HEK293T (cell line): ENCODE results near the gene TFF1.

Experiments used
- CTCF ChIA-PET: fragments of 350-600 bp; formaldehyde crosslinking; extraction: SDS; loops from one replicate; lab custom pipeline; 2021; ENCODE audit warnings: antibody characterized with exemption, inconsistent platforms; lab: Yijun Ruan, JAX
- POLR2A ChIA-PET: fragments of 350-600 bp; formaldehyde crosslinking; extraction: SDS; loops from one replicate; lab custom pipeline; 2020; ENCODE audit warnings: antibody characterized with exemption, inconsistent platforms; lab: Yijun Ruan, JAX
- DNase-seq: peaks from one replicate; pipeline ENCODE4 v3.0.0; 2012; ENCODE audit warnings: mixed read lengths; ENCODE audit errors: extremely low spot score
- ARNT ChIP-seq: fragments of 450-650 bp; IDR thresholded peaks from 2 replicates; pipeline ENCODE4 v1.6.1; 2017; ENCODE audit warnings: mild to moderate bottlenecking
- BHLHE40 ChIP-seq: fragments of 450-650 bp; IDR thresholded peaks from 2 replicates; pipeline ENCODE4 v1.6.1; 2016; ENCODE audit warnings: mild to moderate bottlenecking, moderate library complexity, borderline replicate concordance
- CTBP1 ChIP-seq: fragments of 450-650 bp; IDR thresholded peaks from 2 replicates; pipeline ENCODE4 v1.6.1; 2016; ENCODE audit warnings: borderline replicate concordance
- ELF4 ChIP-seq: fragments of 450-650 bp; IDR thresholded peaks from 2 replicates; pipeline ENCODE4 v1.6.1; 2017; ENCODE audit warnings: antibody characterized with exemption
- FOXA1 ChIP-seq: fragments of 450-650 bp; IDR thresholded peaks from 2 replicates; pipeline ENCODE4 v1.6.1; 2016; ENCODE audit warnings: mild to moderate bottlenecking
- FOXK2 ChIP-seq: fragments of 450-650 bp; IDR thresholded peaks from 2 replicates; pipeline ENCODE4 v1.6.1; 2016; ENCODE audit warnings: mild to moderate bottlenecking
- FOXM1 ChIP-seq: fragments of 450-650 bp; IDR thresholded peaks from 2 replicates; pipeline ENCODE4 v1.6.1; 2017; ENCODE audit warnings: mild to moderate bottlenecking, borderline replicate concordance
- HDGF ChIP-seq: fragments of 450-650 bp; IDR thresholded peaks from 2 replicates; pipeline ENCODE4 v1.6.1; 2017; ENCODE audit warnings: antibody characterized with exemption, borderline replicate concordance
- L3MBTL2 ChIP-seq: fragments of 450-650 bp; conservative IDR thresholded peaks from 2 replicates; pipeline ENCODE4 v1.6.1; 2016; ENCODE audit warnings: mild to moderate bottlenecking
- LEF1 ChIP-seq: fragments of 450-650 bp; IDR thresholded peaks from 2 replicates; pipeline ENCODE4 v1.6.1; 2017; ENCODE audit warnings: mild to moderate bottlenecking, borderline replicate concordance
- NFRKB ChIP-seq: fragments of 450-650 bp; IDR thresholded peaks from 2 replicates; pipeline ENCODE4 v1.6.1; 2016; ENCODE audit warnings: mild to moderate bottlenecking, moderate library complexity
- SP1 ChIP-seq: fragments of 450-650 bp; IDR thresholded peaks from 2 replicates; pipeline ENCODE4 v1.6.1; 2017
- SUZ12 ChIP-seq: fragments of 450-650 bp; IDR thresholded peaks from 2 replicates; pipeline ENCODE4 v1.6.1; 2016; ENCODE audit warnings: mild to moderate bottlenecking
- TARDBP ChIP-seq: fragments of 450-650 bp; IDR thresholded peaks from 2 replicates; pipeline ENCODE4 v1.6.1; 2016
- ZNF384 ChIP-seq: fragments of 450-650 bp; IDR thresholded peaks from 2 replicates; pipeline ENCODE4 v1.6.1; 2016
- TF ChIP-seq, protein P1 (sequence below): fragments of 450-650 bp; IDR thresholded peaks from 2 replicates; pipeline ENCODE4 v1.6.1; 2016

The TFF1 gene

DNA sequence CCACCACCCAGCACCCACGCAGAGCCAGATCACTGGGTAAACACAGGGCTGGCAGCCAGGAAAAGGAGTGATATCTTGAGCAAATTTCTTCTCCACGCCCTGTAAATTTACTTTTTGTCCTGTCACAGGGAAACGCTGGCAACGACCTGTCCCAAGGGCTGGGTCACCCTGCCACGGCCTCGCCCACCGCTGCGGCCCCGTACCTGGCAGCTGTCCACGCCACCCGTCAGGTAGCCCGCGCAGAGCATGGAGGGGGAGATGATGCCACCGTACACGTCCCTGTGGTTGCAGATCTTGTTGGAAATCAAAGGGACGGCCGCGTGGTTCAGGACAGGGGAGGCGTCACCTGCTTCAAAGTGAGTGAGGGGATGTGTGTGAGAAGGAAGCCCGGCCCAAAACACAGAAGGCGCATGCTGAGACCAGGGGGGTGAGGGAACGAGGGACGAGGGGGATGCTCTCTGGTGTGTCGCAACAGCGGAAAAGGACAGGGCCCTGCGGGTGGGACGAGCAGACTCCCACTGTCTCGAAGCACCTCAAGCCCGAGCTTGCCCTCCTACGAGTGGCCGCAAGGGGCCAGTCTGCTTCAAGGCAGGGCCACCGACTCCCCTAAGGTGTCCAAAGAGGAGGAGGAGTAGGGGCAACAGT, 10.1 kb upstream of the TFF1 start:
- ChIA-PET CTCF (no interaction called here), POLR2A (no interaction called here)
- no peak for DNase-seq
- TF ChIP-seq FOXM1 (no peak), SUZ12 (no peak), ELF4 (no peak), CTBP1 (no peak), ZNF384 (no peak), LEF1 (no peak), TARDBP (no peak), L3MBTL2 (no peak), SP1 (no peak), ARNT (no peak), HDGF (no peak), FOXA1 (no peak), FOXK2 (no peak), BHLHE40 (no peak)
- TF ChIP-seq, protein P1, sequence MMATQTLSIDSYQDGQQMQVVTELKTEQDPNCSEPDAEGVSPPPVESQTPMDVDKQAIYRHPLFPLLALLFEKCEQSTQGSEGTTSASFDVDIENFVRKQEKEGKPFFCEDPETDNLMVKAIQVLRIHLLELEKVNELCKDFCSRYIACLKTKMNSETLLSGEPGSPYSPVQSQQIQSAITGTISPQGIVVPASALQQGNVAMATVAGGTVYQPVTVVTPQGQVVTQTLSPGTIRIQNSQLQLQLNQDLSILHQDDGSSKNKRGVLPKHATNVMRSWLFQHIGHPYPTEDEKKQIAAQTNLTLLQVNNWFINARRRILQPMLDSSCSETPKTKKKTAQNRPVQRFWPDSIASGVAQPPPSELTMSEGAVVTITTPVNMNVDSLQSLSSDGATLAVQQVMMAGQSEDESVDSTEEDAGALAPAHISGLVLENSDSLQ = no peak

DNA sequence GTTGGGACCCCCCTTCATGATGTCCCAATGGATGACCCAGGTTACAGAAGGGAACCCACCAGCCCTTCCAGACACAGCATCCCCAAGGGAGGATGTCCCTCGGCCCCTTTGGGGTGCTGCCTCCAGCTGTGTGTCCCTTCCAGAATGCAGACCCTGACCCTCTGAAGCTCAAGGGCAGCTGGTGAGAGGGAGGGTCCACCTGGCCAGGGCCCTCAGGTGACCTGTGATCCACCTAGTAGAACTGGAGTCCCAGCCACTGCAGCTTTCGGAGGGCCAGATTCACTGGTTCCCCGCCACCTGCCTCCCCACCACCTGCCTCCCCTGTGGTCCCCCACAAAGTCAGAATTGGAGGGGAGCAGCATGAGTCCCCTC, 9.6 kb upstream of the TFF1 start:
- CTCF ChIA-PET = no interaction called here
- TF ChIP-seq FOXA1 (no peak), SUZ12 (no peak), SP1 (no peak), LEF1 (no peak), FOXM1 (no peak), ZNF384 (no peak), CTBP1 (no peak), ELF4 (no peak), FOXK2 (no peak), NFRKB (no peak), HDGF (no peak), BHLHE40 (no peak)
- TF ChIP-seq, protein P1 = no peak
- DNase-seq = no peak
- POLR2A ChIA-PET = no interaction called here

DNA sequence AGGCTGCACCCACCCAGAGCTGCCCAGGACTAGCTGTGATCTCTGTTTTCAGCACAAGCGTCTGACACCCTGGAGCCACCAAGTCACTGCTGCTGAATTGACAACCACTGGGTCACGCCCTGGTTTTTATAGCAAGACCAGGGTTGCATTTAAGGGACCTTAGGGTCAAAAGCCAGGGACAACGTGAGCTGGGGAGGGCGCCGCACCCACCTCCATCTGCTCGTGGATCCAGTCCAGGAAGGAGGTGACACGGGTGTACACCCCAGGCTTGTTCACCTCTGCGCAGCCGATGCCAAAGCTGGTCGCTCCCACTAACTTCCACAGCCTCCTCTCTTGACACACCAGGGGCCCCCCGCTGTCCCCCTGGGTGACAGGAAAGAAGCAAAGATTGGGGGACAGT, 9.2 kb upstream of the TFF1 start:
- no peak for DNase-seq
- TF ChIP-seq CTBP1 (no peak), NFRKB (no peak), TARDBP (no peak), FOXA1 (no peak)
- POLR2A ChIA-PET = no interaction called here
- CTCF ChIA-PET = no interaction called here

DNA sequence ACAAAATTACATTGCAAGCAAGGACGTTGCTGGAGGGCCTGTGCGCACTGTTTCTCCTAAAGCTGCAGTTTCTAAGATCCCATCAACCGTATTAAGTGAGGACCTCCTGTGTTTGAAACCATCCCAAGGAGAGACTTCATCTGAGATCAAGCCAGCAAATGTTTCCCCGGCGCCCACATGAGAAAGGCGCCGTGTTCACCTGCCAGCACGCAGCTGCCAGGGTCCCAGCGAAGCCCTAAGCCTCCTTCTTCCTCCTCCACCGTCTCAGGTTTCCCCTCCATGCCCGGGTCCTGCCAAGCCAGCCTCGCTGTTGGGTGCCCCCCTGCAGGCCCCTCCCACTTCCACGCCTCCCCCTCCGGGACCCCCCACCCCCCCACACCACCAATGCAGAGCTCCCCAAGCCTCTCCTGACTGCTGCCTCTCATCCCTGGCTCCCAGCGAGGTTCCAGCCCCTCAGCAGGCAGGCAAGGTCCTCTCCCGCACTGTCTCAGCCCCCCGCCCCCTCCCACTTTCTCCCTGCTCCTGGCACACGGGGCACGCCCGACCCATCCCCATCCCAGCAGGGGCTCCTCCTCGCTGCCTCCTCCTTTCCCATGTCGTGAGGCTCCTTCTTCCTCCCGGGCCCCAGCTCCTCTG, 8.6 kb upstream of the TFF1 start:
- DNase-seq = no peak
- ChIA-PET POLR2A (no interaction called here), CTCF (no interaction called here)
- TF ChIP-seq FOXK2 = no peak
- no peak for TF ChIP-seq NFRKB
- no peak for TF ChIP-seq L3MBTL2
- TF ChIP-seq ARNT = no peak
- TF ChIP-seq, protein P1 = no peak
- TF ChIP-seq SUZ12 = no peak
- no peak for TF ChIP-seq HDGF
- TF ChIP-seq SP1 = no peak
- TF ChIP-seq TARDBP = no peak
- TF ChIP-seq BHLHE40 = no peak

DNA sequence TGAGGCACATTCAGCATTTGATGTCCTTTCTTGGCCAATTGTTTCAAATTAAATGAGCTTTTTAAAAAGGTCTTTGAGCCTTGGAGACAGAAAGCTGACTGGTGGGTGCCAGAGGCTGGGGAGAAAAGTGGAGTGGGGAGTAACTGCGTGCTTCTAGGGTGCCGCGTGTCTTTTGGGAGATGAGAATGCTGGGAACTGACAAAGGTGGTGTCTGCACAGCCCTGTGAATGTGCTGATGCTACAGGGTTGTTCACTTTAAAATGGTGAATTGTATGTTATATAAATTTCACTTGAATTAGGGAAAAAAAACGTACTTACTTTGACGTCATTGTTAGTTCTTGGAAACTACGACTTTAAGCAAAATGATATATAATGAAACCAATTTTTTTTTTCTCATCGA, 8.1 kb upstream of the TFF1 start:
- no peak for DNase-seq

More for the DNA sequence above, 8.1 kb upstream of the TFF1 start:
- TF ChIP-seq FOXM1 = no peak
- TF ChIP-seq ZNF384 = no peak
- TF ChIP-seq, protein P1 = no peak
- no peak for TF ChIP-seq SUZ12
- no peak for TF ChIP-seq L3MBTL2
- no peak for TF ChIP-seq FOXA1
- TF ChIP-seq ELF4 = no peak
- TF ChIP-seq HDGF = no peak
- TF ChIP-seq FOXK2 = no peak
- TF ChIP-seq NFRKB = no peak
- TF ChIP-seq LEF1 = no peak
- no peak for TF ChIP-seq BHLHE40
- no peak for TF ChIP-seq SP1
- no peak for TF ChIP-seq CTBP1
- TF ChIP-seq ARNT = no peak
- ChIA-PET POLR2A (no interaction called here), CTCF (no interaction called here)
